Endothelial cell of hepatic sinusoid (primary cell): Measurements from ENCODE around the gene SIGLEC6.

ENCODE experiments used
- in situ Hi-C: cut with HindIII; loops from 2 replicates; pipeline ENCODE4 v1.10.0; 2017; ENCODE audit warnings: low sequenced_read_pairs

The SIGLEC6 gene

DNA sequence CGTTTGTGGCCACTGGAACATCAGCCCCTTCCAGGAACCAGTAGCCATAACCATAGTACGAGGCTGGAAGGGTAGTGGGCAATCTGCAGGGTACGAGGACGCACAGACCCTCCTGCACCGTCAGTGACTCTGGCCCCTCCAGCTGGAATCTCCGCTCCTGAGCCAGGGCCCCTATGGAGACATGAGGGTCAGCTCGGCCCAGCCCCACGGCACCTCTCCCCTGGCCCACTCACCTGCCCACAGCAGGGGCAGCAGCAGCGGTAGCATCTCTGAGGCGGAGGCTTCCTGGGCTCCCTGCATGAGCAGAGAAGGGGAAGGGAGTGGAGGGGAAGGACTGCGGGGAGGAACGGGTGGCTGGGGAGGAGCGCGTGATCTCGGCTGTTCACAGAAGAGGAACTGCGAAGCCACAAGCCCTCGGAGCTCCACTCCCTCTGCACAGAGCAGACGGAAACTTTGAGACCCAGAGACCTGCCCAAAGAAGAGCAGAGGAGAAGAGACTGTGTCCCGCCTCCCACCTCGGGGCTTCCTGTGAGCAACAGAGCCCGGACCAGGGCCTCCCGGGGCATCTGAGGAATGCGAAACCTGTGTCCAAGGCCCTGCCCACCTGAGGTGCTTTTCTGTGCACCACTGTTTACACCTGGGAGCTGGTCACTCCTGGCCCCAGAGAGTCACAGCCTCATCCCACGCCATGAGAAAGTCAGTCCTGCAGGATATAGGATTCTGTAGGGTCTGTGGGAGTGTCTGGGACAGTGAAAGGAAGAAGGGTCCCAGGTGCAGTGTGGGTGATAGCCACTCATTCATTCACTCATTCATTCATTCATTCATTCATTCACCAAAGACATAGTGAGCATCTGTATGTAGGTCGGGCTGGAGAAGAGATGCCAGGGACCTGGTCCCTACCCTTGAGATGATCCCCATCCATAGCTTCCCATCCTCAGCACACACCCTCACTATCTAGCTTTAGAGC, at the start of gene SIGLEC6:
SIGLEC6 (minus strand) TSS at position 322 of the 967 bp plus-strand sequence; CDS start at position 300, 22 bp downstream.
- in situ Hi-C loops = no loop called here

DNA sequence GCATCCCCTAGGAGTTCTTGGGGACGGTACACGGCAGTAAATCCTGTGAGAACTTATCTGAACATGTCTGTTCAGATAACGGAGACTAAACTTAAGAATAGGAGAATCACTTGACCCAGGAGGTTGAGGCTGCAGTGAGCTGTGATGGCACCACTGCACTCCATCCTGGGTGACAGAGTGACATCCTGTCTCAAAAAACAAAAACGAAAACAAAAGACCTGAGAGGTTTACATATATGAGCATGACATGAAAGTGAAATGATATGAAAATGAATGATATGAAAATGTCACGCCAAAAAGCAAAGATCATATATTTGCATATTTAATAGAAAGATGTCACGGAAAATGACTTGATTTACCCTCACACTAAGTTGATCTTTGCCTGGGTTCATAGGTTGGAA, 45.4 kb upstream of the SIGLEC6 start:
- in situ Hi-C loops = no loop called here

DNA sequence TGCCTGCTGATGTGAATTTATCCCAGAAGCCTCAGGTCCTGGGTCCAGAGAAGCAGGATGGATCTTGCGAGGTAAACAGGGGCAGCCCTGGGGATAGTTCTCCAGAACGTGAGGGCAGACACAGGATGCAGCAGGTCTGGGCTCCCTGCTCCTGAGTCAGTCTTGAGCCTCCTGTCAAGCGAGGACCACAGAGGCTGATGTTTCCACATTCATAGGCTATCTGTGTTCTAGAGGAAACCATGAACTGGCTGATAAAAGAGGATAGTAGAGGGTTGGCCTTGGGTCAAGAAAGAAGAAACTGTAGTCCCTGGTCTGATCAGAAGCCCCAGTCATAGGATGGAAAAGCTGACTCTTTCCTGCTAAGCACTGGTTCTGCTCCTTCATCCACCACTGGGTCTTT, 41.9 kb upstream of the SIGLEC6 start:
- in situ Hi-C loops = no loop called here

DNA sequence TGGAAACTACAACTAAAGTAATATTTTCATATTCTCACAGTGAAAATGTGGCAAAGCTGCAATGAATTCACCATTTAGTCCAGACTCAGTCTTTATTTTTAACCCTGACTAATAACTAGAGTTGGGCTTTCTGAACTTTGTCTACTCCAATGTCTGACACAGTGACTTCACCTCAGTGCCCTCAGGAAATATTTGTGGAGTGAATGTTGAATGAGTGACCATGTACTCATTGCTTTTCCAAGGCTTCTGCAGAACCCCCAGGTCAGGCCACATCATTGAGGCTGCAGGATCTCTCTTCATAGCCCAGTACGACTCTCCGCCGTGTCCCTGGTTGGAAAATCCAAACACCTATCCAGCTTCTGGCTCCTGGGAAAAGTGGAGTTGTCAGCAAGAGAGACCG, 41.4 kb upstream of the SIGLEC6 start:
- in situ Hi-C loops = no loop called here

DNA sequence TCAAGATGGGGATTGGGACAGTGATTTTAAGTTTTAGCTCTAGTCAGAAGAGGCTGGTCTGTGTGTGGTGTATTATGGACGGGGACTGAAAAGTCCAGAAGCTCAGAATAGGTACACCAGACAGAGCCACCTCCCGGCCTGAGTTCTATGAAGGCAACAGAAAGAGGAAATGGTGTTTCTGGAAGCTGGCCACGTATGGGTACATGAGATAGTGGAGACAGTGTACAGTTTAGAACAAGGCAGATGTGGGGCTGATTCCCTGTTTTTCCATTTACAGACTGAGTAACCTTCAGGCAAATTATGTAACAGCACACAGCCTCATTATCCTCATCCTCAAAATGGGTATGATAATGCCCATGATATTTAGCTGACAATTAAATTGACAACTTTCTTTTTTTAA, 40.9 kb upstream of the SIGLEC6 start:
- in situ Hi-C loops = no loop called here

DNA sequence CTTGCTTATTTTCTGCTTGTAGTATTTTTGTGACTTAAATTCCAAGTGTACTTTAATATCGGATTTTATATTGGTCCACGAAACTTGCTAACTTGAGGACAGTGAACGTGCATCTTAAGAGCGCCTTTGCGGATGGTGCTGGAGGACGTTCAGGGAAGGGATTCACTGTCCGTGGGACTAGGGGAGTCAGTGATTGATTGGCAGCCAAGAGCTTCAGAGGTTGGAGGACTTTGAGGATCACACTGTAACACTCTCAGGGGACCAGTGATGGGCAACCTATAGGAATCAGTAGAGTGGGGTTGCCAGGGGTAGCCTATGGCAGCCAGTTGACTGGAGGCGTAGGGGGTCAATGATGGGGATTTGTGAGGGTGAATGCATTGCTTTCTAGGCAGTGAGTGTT, 40.1 kb upstream of the SIGLEC6 start:
- in situ Hi-C loops = no loop called here

DNA sequence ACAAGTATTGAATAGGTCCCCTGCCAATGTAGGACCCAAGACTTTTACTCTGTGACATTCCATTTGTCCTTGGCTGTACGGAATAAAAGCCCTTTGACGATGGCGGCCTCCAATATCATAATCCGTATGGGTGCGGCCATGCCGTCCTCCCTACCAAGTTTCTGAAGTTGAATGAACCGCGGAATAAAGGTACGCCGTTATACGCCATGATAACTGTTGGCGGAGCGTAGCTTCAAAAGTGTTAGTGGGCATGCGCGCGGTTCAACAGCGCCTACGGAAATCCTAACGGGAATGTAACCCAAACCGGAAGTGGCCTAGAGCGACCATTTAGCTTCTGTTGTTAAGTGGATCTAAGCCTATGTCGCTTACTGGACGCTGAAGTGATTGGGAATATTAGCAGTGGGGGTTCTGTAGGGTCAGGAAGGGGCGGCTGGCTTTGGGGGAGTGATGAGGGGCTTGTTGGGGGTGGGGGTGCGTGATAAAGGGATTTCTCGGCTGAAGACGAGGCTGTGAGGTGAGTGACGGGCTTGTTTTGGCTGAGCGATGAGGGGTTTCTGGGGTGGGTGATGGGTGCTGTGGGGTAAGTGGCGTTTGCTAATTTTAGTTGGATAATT, 39.6 kb upstream of the SIGLEC6 start, which contains the start of gene ZNF175:
ZNF175 (plus strand) TSS at position 322 of the 614 bp plus-strand sequence. CDS start 2,047 bp downstream, outside the sequence.
- in situ Hi-C loops = no loop called here

DNA sequence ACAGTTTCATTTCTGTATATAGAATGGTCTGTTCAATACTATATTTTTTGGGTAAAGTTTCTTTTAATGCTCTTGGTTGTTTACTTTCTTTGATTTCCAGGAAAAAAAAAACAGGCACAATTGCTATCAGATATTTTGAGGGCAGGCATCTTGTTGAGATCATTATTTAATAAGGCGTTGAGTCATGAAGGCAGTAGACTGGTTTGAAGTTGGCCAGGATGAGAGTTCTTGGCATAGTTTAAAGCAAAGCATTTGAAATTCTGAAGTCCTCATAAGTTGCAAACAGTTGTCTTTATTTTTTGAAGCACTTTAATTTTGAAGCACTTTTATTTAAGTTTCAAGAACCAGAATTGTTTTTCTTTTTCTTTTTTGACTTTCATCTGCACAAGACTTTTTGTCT, 37.0 kb upstream of the SIGLEC6 start:
- in situ Hi-C loops = no loop called here

DNA sequence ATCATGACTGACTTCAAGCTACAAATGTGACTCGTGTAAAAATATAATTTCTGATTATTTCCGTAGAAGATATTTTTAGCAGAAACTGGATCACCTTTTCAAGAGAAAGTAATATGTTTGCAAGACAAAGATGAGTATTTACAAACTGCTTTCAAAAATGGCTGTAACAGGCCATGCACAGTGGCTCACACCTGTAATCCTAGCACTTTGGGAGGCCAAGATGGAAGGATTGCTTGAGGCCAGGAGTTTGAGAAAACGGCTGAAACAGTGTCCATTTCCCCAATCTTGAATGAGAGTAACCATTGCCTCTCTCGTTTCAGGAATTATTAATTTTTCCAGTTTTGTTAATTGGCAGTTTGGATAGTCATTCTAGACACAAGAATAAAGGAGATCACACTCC, 36.1 kb upstream of the SIGLEC6 start:
- in situ Hi-C loops = no loop called here

DNA sequence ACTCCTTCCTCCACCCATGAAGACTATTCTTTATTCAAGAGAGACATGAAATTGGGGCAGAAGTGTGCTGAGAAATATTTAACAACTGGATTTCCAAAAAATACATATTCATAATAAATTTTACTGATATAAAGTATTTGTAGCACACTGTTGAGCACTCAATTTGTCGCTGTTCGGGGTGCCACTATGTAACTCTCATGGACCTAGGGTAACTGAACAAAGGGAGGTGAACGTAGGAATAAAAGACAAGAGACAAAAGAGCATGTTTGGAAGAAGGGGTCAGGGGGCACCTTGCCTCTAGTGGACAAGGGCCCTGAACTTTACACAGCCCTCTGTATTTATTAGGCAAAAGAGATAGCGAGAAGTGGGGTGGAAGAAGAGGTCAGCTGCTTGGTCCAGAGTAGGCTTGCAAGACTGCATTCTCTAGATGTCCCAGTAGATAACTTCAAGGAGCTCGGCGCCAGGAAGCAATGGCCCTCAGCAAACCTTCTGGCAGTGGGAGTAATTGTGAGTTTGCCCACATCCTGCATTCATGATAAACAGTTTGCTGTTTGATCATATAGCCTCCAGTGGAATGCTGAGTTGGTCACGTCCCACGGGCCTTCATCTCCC, 35.1 kb upstream of the SIGLEC6 start:
- in situ Hi-C loops = no loop called here

DNA sequence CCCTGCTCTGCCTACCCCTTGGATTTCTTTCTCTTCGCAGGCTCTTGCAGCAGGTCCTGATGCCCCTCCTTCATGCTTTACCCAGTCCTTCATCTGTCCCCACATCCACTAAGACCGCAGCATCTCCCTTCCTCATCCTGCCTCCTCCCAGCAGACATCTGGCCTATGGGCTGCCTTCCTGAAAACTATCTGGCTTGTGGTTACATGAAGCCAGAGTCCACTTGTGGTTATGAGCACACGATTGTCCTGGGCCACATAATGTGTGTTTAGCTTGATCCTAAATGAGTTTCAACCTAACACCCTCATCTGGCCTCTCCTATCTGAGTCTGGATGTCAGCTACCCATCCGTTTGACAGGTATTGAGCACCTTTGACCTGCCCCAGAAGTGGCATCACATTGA, 34.1 kb upstream of the SIGLEC6 start:
- in situ Hi-C loops = no loop called here

DNA sequence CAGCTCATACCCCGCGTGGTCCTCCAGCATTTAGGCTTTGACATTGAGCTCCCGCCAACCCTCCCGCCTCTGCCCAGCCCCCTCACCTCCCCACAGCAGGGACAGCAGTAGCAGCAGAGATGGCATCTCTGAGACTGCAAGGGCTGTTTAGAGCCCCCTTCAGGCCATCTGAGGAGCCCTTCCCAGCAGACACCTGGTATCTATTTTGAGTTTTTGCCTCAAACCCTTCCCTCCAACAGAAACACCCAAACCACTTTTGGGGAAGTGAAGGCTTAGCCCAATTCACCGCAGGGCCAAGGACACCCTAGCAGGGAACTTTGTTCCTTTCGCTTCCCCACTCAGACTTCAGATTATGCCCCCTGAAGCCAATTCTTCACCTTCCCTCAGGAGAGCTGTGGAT, 33.3 kb upstream of the SIGLEC6 start:
- in situ Hi-C loops = no loop called here

DNA sequence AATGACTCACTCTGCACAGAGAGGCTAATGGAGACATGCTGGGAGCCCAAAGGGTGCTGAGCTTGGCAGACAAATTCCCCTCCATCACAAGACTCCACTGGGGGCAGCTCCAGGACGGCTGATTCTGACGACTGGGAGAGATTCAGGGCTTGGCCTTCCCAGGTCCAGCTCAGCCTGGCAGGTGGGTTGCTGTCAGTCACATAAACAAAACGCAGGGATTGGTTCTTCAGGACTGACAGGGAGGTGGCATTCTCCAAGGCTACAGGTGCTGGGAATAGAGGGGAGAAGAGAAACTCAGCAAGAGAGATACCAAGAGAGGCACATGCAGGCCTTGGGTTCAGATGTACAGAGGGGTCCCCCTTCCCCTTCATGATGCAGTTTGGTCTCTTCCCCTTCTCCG, 28.9 kb upstream of the SIGLEC6 start:
- in situ Hi-C loops = no loop called here

DNA sequence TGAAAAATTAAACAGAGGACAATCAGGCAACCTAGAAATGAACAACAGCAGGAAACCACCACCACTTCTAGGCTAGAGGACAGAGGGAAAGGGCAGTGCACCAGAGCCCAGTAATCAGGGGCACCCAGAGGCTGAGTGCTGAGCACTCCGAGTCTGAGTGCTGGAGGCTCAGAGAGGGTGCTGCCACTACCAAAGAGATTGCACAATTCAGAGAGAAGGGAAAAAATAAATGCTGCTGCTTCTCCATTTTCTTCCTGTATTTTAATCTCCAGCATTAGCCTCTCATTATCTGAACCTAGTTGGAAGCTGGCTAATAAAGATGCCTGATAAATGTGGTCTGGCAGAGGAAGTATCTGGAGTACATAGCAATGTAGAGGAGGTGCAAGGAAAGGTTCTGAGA, 27.8 kb upstream of the SIGLEC6 start:
- in situ Hi-C loops = no loop called here

DNA sequence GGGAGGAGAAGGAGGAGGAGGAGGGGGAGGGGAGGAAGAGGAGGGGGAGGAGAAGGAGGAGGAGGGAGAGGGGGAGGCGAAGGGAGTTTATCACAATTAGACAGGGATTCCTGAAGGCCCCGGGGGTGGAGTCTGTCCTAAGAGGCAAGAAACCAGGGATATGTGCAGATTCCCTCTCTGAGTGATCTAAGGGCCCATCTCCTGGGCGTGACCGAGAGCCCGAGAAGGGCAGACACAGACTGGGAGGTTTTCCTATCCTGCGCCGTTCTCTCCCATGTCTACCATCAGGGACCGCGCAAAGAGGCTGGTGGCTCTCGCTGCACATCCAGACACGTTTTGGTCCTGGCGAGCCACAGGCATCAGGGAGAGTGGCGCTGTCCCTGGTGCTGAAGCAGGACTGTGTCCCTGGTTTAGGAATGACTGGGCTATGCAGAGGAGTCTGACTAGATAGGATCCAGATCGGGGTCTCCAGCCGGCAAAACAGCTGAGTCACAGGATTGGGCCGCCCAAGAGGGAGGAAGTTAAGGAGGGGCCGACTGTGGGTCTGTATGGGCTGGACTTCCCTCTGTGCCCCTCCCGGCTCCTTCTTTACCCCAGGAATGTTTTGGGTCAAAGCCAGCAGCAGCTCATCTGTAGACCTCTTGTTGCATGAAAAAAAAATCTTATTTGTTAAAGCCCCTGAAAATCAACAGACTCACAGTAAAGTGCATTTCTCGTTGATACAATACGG, 21.7 kb upstream of the SIGLEC6 start:
- in situ Hi-C loops = no loop called here

DNA sequence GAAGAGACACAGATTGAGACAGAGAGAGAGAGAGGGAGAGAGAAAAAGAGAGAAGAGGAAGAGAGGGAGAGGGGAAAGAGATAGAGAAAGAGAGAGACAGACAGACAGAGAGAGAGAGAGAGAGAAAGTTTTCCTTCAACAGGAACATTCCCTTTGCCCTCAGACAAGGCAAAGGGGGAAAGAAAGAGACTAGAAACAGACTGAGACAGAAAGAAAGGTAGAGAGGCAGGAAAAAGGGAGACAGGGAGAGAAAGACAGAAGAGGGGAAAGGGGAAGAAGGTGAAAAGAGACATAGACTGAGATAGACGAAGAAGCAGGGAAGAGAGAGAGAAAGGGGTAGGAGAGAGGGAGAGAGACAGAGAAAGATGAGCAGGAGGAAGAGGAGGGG, 21.1 kb upstream of the SIGLEC6 start:
- in situ Hi-C loops = no loop called here

DNA sequence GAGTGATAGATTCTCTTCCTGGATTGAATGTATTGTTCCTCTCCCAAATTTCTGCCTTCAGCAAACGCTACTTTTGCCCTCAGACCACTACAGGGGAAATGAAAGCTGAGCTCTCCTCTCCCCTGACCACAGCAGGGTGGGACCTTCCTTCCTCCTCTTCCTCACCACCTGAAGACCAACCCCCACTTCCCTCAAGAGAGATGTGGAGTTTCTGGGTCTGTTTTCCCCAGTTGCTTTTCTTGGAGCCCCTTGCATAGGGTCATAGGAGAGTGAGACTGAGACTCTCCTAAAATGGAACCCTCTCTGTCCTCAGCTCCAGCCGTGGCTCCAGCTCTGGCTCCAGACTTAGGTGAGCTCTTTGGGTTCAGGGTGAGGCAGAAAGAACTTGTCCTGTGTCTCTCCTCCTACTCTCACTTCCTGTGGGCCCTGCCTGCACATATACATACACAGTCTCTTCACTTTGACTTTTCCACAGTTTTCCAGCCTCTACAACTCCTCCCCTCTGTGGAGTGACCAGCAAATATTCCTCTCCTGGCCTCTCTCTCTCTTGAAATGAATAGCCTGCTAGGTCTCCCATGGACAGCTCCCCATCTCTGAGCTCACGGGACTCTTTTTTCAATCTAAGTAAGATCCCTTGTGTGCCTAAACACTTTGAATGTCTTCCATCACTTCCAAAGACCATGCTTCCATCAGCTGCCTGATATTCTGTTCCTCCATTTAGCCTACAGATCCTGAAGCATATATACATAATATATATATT, 20.4 kb upstream of the SIGLEC6 start:
- in situ Hi-C loops = no loop called here

DNA sequence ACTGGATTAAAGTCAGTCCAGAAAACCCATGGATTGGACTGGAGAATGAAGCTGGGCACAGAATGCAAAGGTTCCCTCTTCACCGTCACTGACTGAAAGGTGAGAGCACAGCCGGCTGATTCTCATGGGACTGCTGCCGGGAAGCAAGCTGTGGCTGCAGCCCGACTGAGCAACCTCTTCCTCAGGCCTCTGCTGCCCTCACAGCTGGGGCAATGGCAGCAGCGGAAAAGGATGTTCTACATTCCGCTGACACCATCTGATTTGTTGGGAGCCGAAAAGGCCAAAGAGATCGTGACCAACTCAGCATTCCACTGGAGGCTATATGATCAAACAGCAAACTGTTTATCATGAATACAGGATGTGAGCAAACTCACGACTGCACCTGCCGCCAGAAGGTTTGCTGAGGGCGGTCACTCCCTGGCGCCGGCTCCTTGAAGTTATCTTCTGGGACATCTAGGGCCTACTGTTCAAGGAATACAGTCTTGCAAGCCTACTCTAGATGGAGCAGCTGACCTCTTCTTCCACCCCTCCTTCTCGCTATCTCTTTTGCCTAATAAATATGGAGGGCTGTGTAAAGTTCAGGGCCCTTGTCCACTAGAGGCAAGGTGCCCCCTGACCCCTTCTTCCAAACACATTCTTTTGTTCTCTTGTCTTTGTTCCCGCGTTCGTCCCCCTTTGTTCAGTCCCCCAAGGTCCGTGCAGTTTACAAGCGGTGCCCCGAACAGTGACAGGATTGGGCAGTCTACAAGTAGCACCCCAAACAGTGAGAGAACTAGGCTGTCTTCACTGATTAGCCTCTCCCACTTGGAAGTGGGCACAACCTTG, 19.6 kb upstream of the SIGLEC6 start:
- in situ Hi-C loops = no loop called here

DNA sequence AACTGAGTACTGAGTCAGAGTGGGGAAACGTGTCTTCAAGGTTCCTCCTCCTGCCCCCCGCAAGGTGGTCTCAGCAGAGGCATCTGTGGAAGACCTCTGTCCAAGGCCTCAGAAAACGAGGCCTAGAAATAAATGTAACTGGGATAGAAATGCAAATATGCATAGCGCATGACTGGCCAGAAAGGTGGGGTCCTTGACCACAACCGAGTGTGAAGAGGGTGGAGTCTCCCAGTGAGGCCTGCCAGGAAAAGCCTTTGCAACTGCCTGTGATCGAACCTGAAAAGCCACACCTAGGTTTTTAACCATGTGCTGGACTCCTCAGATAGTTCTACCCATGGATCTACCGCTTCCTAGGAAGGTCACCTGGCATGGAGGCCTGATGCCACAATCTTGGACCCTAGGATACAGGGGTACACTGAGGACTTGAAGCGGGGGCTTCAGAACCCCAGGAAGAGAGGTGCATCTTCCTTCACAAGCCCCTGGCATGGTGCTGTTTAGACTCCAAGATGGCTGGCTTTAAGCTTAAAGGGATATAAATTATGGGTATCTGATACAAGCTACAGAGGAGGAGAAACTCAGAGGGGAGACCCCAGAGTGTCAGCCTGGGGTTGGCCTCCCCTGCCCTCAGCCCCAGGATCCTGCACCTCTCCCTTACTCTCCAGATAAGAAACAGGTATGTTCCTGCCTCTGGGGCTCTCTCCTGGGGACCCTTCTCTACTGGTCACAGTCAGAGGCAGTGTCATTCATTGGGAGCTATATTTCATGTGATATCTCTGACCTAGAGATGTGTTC, 18.3 kb upstream of the SIGLEC6 start:
- in situ Hi-C loops = loop anchor here (5.0 kb wide), 1 partner anchor 48 kb away; no protein-coding TSS in a partner anchor
